ENCODE measurements around the gene CDK11B.
"Not testable (repeated sequence)": the region's sequence is repeated elsewhere in the genome, so short reads cannot be mapped to it uniquely, and the experiment has no call there.

Gene CDK11B

DNA sequence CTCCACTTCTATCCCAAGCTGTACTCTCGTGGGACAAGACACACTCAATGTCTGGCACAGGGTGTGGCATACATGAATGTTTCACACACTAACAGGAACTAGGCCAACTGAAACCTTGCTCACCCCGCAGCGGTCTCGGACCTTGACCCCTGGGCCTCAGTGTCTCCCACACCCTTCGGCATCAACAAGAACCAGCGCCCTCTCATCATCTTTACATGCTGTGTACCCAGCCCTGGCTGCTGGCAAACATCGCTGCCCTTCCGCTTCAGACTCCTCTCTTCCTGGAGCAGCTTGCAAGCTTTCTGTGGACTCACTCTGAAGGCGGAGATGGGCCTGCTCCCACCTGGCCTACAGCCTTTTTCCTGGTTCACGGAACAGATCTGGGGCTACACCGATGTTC lies 10.5 kb downstream of the CDK11B start:
- DNase-seq (ENCODE audit: low read depth); H3K4me3 ChIP-seq (ENCODE audit: low read depth, low read length): not testable (repeated sequence)

DNA sequence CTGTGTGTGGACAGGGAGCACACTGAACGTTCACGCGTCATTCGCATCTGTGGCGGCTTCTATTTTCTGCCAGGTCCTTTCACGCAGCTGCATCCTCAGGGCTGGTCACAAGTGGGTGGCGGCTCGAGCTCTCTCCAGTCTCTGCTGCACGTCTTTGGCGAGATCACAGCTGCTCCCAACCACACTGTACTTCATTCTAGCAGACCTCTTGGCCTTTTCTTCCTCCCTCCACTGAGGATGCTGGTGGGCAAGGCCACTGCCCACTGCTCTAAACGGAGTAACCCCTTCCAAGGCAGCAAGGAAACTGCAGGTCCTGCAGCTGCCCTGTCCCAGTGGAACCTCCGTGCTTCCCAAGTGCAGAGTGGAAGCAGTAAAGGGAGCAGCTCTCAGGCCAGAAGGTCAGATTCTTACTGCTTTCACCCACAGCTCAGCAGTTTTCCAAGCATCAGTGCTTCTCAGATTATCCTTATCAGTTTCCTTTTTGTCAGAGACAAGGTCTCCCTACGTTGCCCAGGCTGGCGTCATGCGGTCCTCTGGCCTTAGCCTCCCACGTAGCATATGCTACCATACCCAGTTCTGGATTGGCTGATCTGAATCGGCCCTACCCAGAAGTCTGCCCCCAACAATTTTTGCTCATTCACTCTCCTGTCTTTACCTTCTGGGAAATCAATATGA lies 11.1 kb downstream of the CDK11B start:
- H3K4me3 ChIP-seq (ENCODE audit: low read depth, low read length); DNase-seq (ENCODE audit: low read depth): not testable (repeated sequence)

DNA sequence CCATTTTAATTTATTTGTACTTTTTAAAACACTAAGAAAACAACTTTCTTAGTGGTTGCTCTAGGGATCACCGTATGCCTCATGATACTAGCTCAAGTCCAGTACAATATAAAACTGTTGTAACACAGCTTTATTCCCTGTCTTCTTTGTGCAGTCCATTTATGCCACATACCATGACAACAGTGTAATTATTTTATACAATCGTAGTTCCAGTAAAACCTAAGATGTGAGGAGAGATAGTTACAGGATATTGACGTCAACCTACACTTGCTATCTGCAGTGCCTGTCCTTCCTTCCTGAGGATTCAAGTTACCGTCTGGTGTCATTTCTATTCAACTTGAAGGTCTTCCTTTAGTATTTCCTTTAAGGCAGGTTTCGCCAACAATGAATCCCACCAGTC lies 12.5 kb downstream of the CDK11B start:
- not testable (repeated sequence) for DNase-seq (ENCODE audit: low read depth); H3K4me3 ChIP-seq (ENCODE audit: low read depth, low read length)

DNA sequence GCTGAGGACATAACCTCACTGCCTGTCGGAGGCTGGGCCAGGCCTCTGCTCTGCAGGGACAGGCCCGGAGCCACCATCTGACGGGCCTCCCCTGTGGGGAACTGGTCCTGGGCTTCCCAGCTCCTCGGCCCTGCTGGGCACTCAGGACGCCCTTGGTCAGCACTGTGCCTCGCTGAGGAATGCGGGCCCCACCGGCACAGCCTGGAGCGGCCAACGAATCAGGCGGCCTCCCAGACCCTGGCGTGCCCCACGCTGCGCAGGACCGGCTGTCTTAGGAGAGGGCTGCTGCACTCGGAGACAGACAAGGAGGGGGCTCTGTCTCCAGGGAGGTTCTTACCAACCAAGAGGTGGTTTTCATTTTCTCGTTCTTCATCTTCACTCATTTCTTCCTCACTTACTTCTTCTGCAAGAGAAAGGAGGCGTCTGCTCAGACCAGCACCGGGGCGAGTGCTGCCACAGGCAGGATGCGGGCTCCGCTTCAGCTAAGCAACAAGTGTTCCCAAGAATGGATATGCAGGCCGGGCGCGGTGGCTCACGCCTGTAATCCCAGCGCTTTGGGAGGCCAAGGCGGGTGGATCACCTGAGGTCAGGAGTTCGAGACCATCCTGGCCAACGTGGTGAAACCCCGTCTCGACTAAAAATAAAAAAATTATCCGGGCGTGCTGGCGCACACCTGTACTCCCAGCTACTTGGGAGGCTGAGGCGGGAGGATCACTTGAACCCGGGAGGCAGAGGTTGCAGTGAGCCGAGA lies 17.9 kb downstream of the CDK11B start:
- not testable (repeated sequence) for DNase-seq (ENCODE audit: low read depth)

DNA sequence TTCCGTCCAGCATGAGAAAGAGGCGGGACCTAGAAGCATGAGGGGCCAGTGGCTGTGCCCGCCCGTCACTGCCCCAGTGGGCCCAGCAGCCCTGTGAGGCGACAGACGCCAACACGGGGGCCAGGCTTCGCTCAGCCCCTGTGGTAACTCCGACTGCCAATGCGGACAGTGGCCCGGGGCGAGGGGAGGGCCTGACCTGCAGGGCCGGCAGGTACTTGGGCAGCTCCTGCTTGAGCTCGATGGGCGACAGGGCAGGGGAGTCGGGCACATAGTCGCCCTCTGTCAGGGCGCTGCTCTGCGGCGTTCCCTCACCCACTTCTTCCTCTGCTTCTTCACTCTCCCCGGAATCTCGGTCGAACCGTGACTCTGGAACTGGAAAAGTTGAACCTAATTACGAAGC lies 18.7 kb downstream of the CDK11B start:
- DNase-seq (ENCODE audit: low read depth); H3K4me3 ChIP-seq (ENCODE audit: low read depth, low read length): not testable (repeated sequence)

More for the DNA sequence above, 17.9 kb downstream of the CDK11B start:
- H3K4me3 ChIP-seq (ENCODE audit: low read depth, low read length), result not testable (repeated sequence)

DNA sequence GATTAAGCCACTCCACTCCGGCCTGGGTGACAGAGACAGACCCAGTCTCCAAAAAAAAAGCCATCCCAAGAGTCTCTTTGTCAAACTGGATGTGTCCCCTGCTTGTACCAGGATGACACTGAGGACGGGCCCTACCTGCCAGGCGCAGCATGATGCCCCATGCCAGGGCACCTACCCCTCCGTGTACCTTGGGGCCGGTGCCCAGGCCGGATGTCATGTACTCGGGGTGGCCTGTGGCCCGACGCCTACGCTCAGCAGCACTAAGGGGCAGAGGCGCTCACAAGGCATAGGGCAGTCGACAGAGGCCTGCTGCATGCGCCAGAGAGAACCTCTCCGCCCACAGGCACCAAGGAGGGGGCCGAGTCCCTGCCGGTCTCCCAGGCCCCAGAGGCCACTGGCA lies 19.4 kb downstream of the CDK11B start:
- not testable (repeated sequence) for H3K4me3 ChIP-seq (ENCODE audit: low read depth, low read length); DNase-seq (ENCODE audit: low read depth)

DNA sequence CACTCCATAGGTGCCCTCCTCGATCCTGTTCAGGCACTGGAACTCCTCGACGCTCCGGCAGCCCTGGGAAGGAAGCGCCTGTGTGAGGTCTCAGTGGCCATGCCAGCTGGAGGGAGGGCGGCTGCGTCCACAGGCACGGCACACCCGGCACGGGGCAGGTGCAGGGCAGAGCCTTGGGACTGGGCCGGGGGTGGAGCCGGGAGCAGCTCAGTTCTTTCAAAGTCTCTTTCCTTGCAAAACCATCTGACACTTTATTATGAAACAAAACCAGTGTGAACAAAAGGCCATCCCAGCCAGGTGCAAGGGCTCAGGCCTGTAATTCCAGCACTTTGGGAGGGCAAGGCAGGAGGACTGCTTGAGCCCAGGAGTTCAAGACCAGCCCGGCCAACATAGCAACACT lies 20.3 kb downstream of the CDK11B start:
- not testable (repeated sequence) for H3K4me3 ChIP-seq (ENCODE audit: low read depth, low read length); DNase-seq (ENCODE audit: low read depth)

DNA sequence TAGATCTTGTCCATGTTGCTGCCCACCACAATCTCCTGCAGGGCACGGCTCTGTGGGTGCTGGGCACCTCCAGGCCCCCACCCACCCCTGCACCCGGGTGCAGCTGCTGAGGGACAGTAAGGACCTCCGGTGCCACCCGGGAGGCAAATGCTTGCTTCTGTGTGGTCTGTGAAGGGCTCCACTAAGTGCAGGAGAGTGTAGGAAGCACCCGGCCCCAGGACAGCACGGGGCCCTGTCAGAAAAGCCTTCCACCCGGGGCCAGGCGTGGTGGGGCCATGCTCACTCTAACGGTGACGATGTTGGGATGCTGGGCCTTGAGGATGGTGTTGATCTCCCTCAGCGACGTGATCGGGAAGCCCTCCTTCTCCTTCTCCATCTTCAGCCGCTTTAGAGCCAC lies 21.3 kb downstream of the CDK11B start:
- H3K4me3 ChIP-seq (ENCODE audit: low read depth, low read length); DNase-seq (ENCODE audit: low read depth): not testable (repeated sequence)

DNA sequence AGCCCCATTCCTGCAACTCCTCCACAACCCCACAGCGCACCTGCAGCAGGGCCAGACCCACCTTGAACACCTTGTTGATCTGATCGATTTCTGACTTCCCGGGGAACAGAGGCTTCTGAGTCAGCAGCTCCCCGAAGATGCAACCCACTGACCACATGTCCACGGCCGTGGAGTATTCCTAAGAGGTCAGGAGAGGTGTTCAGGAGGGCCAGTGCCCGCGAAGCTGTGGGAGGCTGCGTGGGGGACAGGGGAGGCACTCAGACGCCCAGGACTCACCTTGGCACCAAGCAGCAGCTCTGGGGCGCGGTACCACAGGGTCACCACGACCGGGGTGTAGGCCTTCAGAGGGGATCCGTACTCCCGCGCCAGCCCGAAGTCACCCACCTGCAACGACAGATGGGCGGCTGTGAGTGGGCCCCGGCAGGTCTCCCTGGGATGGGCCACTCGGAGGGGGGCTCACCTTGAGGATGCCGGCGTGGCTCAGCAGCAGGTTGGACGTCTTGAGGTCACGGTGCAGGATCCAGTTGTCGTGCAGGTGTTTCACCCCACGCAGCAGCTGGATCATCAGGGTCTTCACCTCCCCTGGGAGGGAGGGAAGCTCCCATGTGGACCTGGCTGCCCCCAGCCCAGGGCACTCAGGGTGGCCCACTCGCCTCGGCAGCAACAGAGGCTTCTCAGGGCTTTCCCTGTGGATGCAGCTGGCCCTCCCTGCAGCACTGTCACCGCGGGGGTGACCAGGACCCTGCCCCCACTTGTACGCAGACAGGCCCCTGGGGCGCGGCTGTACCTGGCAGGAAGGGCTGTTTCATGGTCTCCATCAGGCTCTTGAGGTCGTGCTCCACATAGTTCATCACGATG lies 22.0 kb downstream of the CDK11B start:
- not testable (repeated sequence) for DNase-seq (ENCODE audit: low read depth); H3K4me3 ChIP-seq (ENCODE audit: low read depth, low read length)

DNA sequence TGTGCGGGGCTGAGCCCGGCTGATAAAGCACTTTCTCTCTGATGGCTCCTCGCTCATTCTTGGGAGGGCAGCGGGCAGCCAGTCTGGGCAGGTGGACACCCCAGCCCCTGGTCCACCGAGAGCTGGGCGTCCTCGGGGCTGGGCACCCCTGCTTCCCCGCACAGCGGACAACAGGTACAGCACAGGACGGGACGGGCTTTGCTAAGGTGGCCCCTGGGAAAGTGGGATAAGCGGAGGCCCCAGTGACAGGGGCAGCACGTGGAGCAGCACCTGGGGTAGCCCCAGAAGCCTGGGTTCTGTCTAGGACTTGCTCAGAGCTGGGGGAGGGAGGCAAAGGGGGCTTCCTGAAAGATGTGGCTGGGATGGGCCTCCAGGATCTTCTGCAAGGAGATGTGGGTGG lies 24.2 kb downstream of the CDK11B start:
- H3K4me3 ChIP-seq (ENCODE audit: low read depth, low read length); DNase-seq (ENCODE audit: low read depth): not testable (repeated sequence)

DNA sequence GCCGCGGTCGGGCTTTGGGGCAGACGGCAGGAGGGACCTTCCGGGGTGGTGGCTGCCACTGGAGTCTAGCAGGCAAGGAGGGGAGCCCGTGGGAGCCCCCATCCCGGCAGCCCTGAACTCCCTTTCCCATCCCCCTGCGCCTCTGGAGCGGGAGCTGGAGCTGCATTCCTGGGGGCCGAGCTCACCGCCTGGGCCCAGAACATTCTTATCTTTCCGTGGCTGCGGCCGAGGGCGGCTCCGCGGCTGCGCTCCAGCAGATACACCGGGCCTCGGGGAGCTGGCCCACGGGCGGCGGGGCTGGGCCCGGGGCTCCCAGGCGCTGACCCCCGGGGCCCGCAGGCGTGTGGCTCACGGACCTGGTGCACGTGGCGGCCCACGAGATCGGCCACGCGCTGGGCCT lies 25.4 kb downstream of the CDK11B start:
- DNase-seq (ENCODE audit: low read depth); H3K4me3 ChIP-seq (ENCODE audit: low read depth, low read length): not testable (repeated sequence)

DNA sequence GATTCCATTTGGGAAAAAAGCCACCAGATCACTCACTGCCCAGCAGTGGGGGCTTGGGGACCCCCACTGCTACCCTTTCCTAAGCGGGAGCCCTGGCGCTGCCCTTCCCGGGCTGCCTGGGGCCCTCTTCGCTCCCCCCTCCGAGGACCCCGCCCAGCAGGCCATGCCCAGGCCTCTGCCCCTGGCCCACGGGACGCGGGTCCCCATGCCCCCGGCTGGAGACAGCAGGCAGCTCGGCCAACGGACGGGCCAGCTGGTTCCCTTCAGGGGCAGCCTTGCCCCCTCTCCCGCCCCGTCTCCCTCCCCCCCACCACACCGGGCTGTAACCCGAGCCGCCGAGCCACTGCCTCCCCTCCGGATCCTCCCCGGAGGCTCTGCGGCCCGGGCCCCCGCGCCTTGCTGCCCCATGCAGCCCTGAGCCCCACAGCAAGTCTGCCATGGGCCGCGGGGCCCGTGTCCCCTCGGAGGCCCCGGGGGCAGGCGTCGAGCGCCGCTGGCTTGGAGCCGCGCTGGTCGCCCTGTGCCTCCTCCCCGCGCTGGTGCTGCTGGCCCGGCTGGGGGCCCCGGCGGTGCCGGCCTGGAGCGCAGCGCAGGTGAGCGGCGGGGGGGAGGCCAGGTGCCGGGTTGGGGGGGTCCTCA lies 26.9 kb downstream of the CDK11B start, which contains the start of gene MMP23B:
Gene MMP23B, plus strand, starts transcription at position 392 of the 639 bp plus-strand sequence. Its CDS starts 46 bp downstream, at position 438.
- H3K4me3 ChIP-seq (ENCODE audit: low read depth, low read length), result no peak within 1 kb of the TSS

More for the DNA sequence above, 26.9 kb downstream of the CDK11B start, which contains the start of gene MMP23B:
- no peak for DNase-seq (ENCODE audit: low read depth)
- TF ChIP-seq, protein P1, sequence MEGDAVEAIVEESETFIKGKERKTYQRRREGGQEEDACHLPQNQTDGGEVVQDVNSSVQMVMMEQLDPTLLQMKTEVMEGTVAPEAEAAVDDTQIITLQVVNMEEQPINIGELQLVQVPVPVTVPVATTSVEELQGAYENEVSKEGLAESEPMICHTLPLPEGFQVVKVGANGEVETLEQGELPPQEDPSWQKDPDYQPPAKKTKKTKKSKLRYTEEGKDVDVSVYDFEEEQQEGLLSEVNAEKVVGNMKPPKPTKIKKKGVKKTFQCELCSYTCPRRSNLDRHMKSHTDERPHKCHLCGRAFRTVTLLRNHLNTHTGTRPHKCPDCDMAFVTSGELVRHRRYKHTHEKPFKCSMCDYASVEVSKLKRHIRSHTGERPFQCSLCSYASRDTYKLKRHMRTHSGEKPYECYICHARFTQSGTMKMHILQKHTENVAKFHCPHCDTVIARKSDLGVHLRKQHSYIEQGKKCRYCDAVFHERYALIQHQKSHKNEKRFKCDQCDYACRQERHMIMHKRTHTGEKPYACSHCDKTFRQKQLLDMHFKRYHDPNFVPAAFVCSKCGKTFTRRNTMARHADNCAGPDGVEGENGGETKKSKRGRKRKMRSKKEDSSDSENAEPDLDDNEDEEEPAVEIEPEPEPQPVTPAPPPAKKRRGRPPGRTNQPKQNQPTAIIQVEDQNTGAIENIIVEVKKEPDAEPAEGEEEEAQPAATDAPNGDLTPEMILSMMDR (IDR thresholded peaks at IDR 0.05; ENCODE audit: control insufficient read depth, extremely low read depth, insufficient read depth), result no peak
